BJ (cell line): ENCODE data around the gene VANGL1. TPM values are rescaled to one million over a fixed set of nuclear protein-coding genes. Genes with fewer than 3 reads are reported as not detected.
A peak's percentile ranks its signal among the peaks of the same experiment; 100 is the strongest.

Experiments
- CTCF ChIA-PET: fragments of 350-600 bp; formaldehyde crosslinking; extraction: SDS; loops from one replicate; lab custom pipeline; 2021; ENCODE audit warnings: antibody characterized with exemption, inconsistent platforms; lab: Yijun Ruan, JAX
- POLR2A ChIA-PET: fragments of 300-600 bp; sonication (Branson Sonifier 250); formaldehyde crosslinking; extraction: SDS; loops from one replicate; lab custom pipeline; 2021; ENCODE audit warnings: antibody characterized with exemption; lab: Charles Lee
- DNase-seq: peaks from one replicate; pipeline ENCODE4 v3.0.0-alpha.2; 2011; ENCODE audit warnings: low read depth
- H3K27me3 ChIP-seq: 2 replicates; pipeline ENCODE4 v1.6.0; 2011; ENCODE audit warnings: low read length; ENCODE audit not compliant: control insufficient read depth, insufficient read depth
- H3K36me3 ChIP-seq: 2 replicates; pipeline ENCODE4 v1.5.1; 2011; ENCODE audit warnings: low read length; ENCODE audit not compliant: control insufficient read depth, insufficient read depth
- H3K4me3 ChIP-seq: 2 replicates; pipeline ENCODE4 v1.5.1; 2011; ENCODE audit warnings: low read depth, mild to moderate bottlenecking, control low read depth, low read length
- polyA plus RNA-seq: library from polyadenylated mRNA; depleted of rRNA; stranded (reverse); fragments of >200 nt; gene quantifications from 2 replicates; pipeline ENCODE4 v1.2.3, GENCODE V29; 2011
- TF ChIP-seq, protein P1 (sequence below): IDR thresholded peaks from 2 replicates; pipeline ENCODE4 v1.5.1; 2011; ENCODE audit warnings: low read depth, mild to moderate bottlenecking, control low read depth, inconsistent platforms, low read length, moderate library complexity; ENCODE audit not compliant: insufficient read depth

Gene VANGL1
- polyA plus RNA-seq, 1 experiment = 11.6 TPM

DNA sequence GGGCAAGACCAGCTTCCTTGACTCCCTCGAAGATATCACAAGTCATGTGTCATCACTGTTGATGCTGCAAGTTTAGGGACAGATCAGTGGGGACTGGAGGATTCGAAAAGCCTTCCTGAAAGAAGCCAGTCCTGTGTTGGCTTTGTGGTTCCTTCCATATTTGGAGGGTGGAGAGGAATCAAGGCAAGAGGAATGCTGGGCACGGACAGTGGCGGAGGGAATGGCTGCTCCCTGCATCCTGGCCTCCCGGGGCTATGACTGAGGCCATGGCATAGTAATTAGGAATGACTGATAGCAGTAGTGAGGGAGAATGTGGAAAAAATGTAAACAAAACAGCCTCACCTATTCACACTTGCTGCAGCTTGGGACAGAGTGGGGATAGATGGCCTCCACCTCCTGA, 36.4 kb downstream of the VANGL1 start:
- H3K36me3 ChIP-seq = no peaks in the 10 kb centered on the region; the same call in none of the 2 replicates
- no peak overlapping the region for H3K4me3 ChIP-seq
- TF ChIP-seq, protein P1, sequence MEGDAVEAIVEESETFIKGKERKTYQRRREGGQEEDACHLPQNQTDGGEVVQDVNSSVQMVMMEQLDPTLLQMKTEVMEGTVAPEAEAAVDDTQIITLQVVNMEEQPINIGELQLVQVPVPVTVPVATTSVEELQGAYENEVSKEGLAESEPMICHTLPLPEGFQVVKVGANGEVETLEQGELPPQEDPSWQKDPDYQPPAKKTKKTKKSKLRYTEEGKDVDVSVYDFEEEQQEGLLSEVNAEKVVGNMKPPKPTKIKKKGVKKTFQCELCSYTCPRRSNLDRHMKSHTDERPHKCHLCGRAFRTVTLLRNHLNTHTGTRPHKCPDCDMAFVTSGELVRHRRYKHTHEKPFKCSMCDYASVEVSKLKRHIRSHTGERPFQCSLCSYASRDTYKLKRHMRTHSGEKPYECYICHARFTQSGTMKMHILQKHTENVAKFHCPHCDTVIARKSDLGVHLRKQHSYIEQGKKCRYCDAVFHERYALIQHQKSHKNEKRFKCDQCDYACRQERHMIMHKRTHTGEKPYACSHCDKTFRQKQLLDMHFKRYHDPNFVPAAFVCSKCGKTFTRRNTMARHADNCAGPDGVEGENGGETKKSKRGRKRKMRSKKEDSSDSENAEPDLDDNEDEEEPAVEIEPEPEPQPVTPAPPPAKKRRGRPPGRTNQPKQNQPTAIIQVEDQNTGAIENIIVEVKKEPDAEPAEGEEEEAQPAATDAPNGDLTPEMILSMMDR = no peak
- POLR2A ChIA-PET = no interaction called here
- no peak for DNase-seq
- CTCF ChIA-PET = interaction anchor here (0.9 to 1.2 kb wide), 2 partner anchors 9 to 28 kb away, joined by 3 to 5 read pairs; no protein-coding TSS in a partner anchor
- no peaks in the 10 kb centered on the region for H3K27me3 ChIP-seq

DNA sequence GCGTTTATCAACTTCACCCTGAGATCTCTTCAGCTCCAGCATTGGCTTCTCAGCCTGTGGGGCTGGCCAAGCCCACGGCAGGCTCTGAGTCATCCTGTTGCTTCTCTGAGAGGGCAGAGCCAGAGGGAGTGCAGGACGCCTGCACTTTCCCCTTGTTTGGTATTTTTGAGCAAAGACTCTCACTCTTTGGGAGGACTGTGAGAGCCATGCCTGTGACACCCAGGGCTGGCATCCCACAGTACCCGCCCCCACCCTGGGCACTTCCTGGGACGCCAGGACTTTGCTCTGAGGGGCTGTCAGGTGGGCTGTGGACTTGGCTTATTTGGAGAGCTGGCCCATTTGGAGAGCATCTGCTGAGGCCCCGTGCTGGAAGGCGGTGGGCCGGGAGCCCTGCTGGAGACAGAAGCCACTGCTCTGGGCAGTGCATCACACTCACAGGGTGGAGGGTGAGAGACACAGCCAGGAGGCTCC, 37.4 kb downstream of the VANGL1 start:
- no peak for DNase-seq
- Histone ChIP-seq H3K27me3 (no peaks in the 10 kb centered on the region), H3K36me3 (no peaks in the 10 kb centered on the region; the same call in none of the 2 replicates), H3K4me3 (no peak overlapping the region)
- POLR2A ChIA-PET = no interaction called here
- CTCF ChIA-PET = interaction anchor here (0.8 to 1.8 kb wide), 5 partner anchors 9 to 38 kb away, joined by 3 to 5 read pairs (median 4); no protein-coding TSS in a partner anchor
- TF ChIP-seq, protein P1 = 0 out of 2 replicates have a peak, but pooled peaks have one; percentile 4

DNA sequence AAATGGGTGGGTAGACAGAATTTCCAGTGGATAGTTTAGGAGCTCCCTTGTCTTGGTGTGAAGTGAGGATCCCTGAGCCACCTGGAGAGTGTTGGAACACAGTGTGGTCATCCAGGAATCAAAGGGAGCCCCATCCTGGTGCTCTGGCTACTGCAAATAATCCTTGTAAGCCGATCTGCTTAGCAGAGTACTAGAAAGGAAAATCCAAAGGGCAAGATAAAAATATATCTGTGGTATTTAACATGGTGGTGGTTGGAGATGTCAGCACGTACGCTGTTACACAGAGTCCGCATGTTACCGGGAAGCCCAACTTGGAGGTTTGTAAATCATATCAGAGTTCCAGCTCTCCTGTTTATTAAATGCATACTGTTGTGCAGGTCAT, 39.0 kb downstream of the VANGL1 start:
- POLR2A ChIA-PET = no interaction called here
- H3K4me3 ChIP-seq = no peak overlapping the region
- no peaks in the 10 kb centered on the region for H3K27me3 ChIP-seq
- DNase-seq = no peak
- TF ChIP-seq, protein P1 = no peak
- peaks cover 2% of the 10 kb centered on the region for H3K36me3 ChIP-seq
- CTCF ChIA-PET = interaction anchor here (0.7 to 0.9 kb wide), 2 partner anchors 26 to 73 kb away, joined by 3 to 5 read pairs; no protein-coding TSS in a partner anchor

DNA sequence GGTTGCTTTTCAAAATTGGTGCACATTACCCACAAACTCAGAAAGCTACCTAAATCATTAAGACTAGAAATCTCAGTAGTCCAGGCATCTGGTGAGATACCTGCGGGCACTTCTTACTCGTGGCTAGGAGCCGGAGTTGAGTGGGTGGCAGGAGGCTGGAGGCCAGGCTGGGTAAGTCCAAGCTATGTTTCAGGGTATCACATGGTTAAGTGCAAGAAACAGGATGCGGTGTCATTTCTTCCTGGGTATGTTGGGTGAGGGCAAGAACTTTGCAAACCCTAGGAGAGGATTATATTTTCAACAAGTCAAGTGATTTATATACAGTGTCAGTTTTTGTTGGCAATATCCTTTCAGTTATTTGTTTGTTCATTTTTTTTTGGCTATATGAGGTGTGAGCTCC, 41.0 kb downstream of the VANGL1 start:
- Histone ChIP-seq H3K4me3 (no peak overlapping the region), H3K36me3 (peaks cover 2% of the 10 kb centered on the region), H3K27me3 (no peaks in the 10 kb centered on the region)
- no peak for DNase-seq
- TF ChIP-seq, protein P1 = no peak
- ChIA-PET CTCF (interaction anchor here (0.6 kb wide), 1 partner anchor 803 kb away, joined by 3 read pairs; no protein-coding TSS in a partner anchor), POLR2A (no interaction called here)

DNA sequence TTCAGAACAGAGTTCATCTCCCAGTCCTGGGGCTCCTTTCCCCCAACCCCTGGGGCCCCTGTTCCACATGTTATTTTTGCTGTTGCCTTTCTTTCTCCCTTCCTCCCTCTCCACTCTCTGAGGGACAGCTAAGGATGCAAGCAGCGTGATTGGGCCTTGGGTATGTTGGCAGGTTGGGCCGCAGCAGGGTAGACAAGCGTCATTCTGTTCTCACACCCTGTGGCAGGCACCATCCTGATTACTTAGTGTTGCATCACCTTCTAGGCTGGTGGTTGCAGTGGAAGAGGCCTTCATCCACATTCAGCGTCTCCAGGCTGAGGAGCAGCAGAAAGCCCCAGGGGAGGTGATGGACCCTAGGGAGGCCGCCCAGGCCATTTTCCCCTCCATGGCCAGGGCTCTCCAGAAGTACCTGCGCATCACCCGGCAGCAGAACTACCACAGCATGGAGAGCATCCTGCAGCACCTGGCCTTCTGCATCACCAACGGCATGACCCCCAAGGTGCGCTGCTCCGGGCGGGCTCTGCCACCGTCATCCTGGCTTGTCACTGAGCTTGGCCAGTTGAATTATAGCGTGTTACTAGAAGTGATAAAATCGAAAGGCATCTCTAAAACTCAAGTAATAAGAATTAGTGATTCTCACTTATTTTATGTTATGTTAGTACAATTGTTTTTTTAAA, 43.4 kb downstream of the VANGL1 start:
- TF ChIP-seq, protein P1 = no peak
- Histone ChIP-seq H3K27me3 (no peaks in the 10 kb centered on the region), H3K4me3 (no peak overlapping the region), H3K36me3 (peaks cover 3% of the 10 kb centered on the region)
- no peak for DNase-seq
- POLR2A ChIA-PET = no interaction called here
- CTCF ChIA-PET = interaction anchor here (3.0 kb wide), 1 partner anchor 21 kb away, joined by 17 read pairs; no protein-coding TSS in a partner anchor
